NCI-H2227 treated with DMSO at 0.1 percent for 48 hours (cell line): ENCODE results near the gene FBP2.
"Not testable (repeated sequence)": the region's sequence is repeated elsewhere in the genome, so short reads cannot be mapped to it uniquely, and the experiment has no call there.

ENCODE experiments used
- DNase-seq: peaks from one replicate; lab custom pipeline; 2025; lab: John Stamatoyannopoulos, UW

The FBP2 gene

DNA sequence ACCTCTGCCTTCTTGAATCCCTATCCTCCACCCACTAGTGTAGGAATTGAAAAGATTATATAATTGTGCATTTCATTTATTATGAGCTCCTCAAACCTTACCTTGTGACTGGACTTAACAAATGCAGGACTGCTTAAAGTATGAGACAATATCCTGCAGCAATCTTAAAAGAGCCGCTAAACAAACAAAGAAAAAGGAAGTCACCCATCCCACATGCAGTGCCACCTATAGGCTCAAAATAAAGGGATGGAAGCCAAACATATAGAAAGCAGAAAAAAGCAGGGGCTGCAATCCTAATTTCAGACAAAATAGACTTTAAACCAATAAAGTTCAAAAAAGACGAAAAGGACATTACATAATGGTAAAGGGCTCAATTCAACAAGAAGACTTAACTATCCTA lies 30.1 kb downstream of the FBP2 start:
- no peak for DNase-seq

GRCh38 chr9:94560237-94560636 lies 33.4 kb downstream of the FBP2 start:
- no peak for DNase-seq

- DNase-seq, result no peak
Observed at GRCh38 chr9:94557376-94557775, 36.2 kb downstream of the FBP2 start.

DNA sequence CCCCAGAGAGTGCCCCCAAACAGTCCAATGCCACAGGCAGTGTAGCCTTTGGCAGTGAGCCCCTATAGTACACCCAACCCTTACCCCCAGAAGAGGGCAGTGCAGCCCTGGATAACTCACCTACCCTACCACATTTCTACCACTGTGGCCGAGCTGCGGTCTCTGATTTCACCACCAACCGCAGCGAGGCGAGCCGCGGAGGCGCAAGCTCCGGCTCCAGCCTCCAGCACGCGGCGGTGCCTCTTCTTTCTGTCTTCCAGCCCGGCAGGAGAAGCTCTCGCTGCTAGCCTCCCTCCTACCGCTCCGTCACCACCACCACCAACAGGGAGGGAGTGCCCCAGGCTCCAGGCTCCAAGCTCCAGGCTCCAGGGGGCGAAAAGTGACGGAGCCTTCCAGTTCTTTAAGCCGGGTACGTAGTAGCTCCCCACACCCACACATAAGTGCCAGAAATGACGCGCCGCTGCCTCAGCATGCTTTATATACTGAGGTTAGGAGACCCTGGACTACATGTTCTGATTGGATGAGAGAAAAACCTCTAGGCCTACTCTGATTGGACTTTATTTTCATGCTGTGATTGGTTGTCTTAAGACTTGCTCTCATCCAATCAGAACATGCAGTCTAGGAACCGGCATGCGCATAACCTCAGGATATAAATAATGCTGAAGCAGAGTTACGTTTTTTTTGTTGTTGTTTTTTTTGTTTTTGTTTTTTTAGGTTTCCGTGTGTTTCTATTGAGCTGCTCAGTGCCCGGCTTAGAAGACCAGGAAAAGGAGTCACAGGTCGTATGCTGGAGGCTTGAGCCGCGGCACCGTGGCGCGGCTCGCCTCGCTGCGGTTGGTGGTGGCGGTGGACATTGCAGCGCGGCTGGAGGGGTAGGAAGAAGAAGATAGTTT lies 38.9 kb downstream of the FBP2 start, which contains the start of gene PCAT7:
PCAT7 (plus strand) TSS at position 645 of the 893 bp plus-strand sequence.
- peak; percentile 77 for DNase-seq

- no peak for DNase-seq
Observed at GRCh38 chr9:94554078-94554438, 39.6 kb downstream of the FBP2 start.

- peak; percentile 25 for DNase-seq
Observed at GRCh38 chr9:94553029-94553938, 40.3 kb downstream of the FBP2 start.

DNA sequence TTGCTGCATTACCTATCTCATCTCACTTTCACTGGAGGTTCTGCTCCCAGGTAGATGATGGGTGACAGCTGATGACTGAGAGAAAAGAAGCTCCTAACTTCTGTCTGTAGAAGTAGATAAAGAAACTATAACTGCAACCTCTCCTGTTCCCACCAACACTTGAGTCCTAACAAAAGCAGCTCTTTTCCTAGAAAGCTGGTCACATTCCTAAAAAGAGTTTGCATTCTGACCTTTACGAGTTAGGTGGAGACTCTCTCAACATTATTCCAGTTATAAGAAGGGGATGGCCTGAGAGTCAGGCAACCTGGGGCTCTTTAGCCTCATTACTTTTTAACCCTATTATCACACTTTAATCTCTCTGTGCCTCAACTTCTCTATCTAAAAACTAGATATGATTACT lies 47.7 kb downstream of the FBP2 start:
- no peak for DNase-seq

DNA sequence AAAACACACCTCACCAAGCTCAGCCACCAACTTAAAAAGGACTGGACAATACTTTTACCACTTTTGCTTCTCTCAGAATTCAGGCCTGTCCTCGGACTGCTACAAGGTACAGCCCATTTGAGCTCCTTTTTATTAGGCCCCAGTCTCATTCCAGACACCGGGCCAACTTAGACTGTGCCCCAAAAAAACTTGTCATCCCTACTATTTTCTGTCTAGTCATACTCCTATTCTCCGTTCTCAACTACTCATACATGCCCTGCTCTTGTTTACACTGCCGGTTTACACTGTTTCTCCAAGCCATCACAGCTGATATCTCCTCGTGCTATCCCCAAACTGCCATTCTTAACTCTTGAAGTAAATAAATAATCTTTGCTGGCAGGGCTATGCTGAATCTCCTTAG lies 49.3 kb downstream of the FBP2 start:
- not testable (repeated sequence) for DNase-seq

DNA sequence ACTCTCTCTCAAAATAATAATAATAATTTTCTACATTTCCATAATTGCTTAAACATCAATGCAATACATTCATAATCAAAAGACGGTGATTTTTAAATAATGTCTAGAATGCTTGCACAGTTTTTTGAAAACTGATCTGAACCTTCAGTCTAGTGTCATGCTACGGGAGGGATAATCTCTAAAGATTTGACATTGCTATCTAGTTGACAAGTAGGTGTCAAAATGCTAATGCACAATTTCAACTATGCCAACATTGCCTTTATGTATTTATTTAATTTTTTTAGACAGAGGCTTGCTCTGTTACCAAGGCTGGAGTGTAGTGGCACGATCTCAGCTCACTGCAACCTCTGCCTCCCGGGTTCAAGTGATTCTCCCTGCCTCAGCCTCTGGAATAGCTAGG lies 54.7 kb downstream of the FBP2 start:
- DNase-seq, result no peak

GRCh38 chr9:94534901-94535300 lies 58.7 kb downstream of the FBP2 start:
- DNase-seq, result no peak

DNA sequence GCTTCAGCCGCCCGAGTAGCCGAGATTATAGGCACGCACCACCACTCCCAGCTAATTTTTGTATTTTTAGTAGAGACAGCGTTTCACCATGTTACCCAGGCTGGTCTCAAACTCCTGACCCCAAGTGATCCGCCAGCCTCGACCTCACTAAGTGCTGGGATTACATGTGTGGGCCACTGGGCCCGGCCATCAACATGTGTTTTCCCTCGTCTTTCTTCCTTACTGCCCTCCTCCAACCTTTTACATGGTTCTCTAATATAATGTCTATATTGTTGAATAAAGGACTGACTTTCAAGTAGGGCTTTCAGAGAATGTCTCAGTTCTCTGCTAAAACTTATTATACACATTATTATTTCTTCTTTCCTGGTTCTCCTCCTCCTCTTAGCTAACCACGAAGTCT lies 60.0 kb downstream of the FBP2 start:
- no peak for DNase-seq

DNA sequence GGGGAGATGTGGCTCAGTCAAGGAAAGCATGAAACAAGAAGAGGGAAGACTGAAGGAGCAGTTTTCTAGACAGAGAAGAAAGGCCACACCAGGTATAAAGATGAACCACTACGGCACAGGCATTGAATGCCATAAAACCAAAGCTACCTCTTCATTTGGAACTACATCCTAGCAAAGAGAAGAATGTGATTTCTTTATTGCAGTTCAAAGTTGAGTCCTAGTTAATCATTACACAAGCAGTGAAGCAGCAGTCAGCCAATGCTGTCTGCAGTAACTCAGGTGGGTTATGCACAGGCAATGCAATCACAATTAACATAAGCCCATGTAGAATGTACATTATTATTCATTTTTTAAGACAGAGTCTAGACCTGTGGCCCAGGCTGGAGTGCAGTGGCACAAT lies 60.5 kb downstream of the FBP2 start:
- no peak for DNase-seq

GRCh38 chr9:94528886-94529285 lies 64.7 kb downstream of the FBP2 start:
- DNase-seq, result no peak

GRCh38 chr9:94526951-94527350 lies 66.7 kb downstream of the FBP2 start:
- DNase-seq, result no peak

DNA sequence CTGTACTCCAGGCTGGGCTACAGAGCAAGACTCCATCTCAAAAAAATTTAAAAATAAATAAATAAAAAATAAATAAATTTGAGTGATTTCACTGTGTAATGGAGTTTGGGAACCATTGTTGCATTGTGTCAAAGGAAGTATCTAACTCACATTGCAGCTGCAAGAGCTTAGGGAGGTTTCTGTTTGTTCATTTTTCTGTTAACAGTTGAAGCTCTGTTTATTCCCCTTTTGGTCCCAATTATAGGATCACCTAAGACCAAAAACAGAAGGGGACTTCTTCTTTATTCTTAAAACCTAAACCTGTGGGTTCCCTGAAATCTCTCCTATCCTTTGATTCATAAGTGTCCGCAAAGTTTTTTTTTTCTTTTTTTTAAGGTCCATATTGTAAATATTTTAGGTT lies 67.4 kb downstream of the FBP2 start:
- DNase-seq, result no peak

DNA sequence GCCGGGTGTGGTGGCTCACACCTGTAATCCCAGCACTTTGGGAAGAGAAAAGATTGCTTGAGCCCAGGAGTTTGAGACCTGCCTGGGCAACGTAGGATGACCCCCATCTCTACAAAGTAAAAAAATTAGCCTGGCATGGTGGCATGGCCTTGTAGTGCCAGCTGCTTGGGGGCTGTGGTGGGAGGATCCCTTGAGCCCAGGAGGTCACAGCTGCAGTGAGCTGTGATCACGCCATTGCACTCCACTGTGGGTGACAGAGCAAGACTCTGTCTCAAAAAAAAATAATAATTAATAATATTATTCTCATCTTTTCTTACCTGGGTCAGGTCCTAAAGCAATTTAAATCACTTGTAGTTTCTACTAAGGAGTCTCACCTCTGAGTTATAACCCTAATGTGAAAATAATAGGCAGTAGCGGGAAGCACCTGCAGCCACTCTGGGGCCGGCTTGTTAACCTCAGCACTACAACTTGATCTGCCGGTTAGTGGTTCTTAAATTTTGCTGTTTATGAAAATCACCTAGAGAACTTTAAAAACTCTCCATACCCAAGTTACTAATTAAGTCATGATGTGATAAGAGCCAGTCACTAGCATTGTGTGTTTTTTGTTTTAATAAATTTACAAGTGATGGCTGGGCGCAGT lies 68.1 kb downstream of the FBP2 start:
- DNase-seq, result no peak

DNA sequence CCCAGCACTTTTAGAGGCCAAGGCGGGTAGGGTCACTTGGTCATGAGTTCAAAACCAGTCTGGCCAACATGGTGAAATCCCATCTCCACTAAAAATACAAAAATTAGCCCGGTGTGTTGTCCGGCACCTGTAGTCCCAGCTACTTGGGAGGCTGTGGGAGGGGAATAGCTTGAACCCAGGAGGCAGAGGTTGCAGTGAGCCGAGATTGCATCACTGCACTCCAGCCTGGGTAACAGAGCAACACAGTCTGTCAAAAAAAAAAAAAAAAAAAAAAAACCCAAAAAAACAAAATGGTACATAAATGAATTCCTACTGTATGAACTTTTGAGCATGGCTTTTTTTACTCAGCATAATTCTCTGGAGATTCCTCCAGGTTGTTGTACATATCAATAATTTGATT lies 76.4 kb downstream of the FBP2 start:
- DNase-seq, result no peak

GRCh38 chr9:94514722-94515121 lies 78.9 kb downstream of the FBP2 start:
- DNase-seq, result no peak

- DNase-seq, result no peak
Observed at GRCh38 chr9:94511955-94512265, 81.7 kb downstream of the FBP2 start.

GRCh38 chr9:94511134-94511954 lies 82.3 kb downstream of the FBP2 start:
- DNase-seq, result no peak
